A549 (cell line): ENCODE results near the gene CCDC77. TPM values are rescaled to one million over a fixed set of nuclear protein-coding genes. Genes with fewer than 3 reads are reported as not detected.

Experiments
- ATAC-seq, 2 experiments: fragments of 200-7000 bp in 1 of 2; fragments of >200 bp in 1 of 2; cut with Nextera tagmentation in 1 of 2; cut with Tn5 transposase in 1 of 2; 3 replicates each; pipeline versions ENCODE4 v1.8.0 to v1.9.1; 2018 to 2020; ENCODE audit warnings: mild to moderate bottlenecking in 1 of 2, moderate library complexity in 1 of 2
- CTCF ChIA-PET: fragments of 300-600 bp; sonication (Branson Sonifier 250); formaldehyde crosslinking; extraction: SDS; loops from one replicate; lab custom pipeline; 2021; ENCODE audit warnings: antibody characterized with exemption, inconsistent platforms; lab: Yijun Ruan, JAX
- POLR2A ChIA-PET: fragments of 350-600 bp; formaldehyde crosslinking; extraction: SDS; loops from one replicate; lab custom pipeline; 2021; ENCODE audit warnings: antibody characterized with exemption, inconsistent platforms; lab: Yijun Ruan, JAX
- DNase-seq, 2 experiments: peaks; one replicate each; pipeline versions ENCODE4 v3.0.0 to v3.0.0-alpha.2; 2011 to 2016; ENCODE audit warnings: low read depth in 1 of 2, low spot score in 1 of 2
- FAIRE-seq: peaks from 2 replicates; lab custom pipeline; 2011; peaks lifted over from hg19 to GRCh38; lab: Jason Lieb, UNC
- H3K27ac ChIP-seq, 2 experiments: fragments of >200 bp; sonication (Bioruptor Twin); formaldehyde crosslinking; 3 replicates each; pipeline ENCODE4 v1.5.1; 2016 to 2017
- H3K4me1 ChIP-seq: fragments of >200 bp; sonication (Bioruptor Twin); formaldehyde crosslinking; 3 replicates; pipeline ENCODE4 v1.6.1; 2016
- H3K4me2 ChIP-seq: fragments of >200 bp; sonication (Bioruptor Twin); formaldehyde crosslinking; 3 replicates; pipeline ENCODE4 v1.6.1; 2016
- H3K4me3 ChIP-seq: fragments of >200 bp; sonication (Bioruptor Twin); formaldehyde crosslinking; 3 replicates; pipeline ENCODE4 v1.5.1; 2016
- H3K9me3 ChIP-seq: fragments of >200 bp; sonication (Bioruptor Twin); formaldehyde crosslinking; 3 replicates; pipeline ENCODE4 v1.6.1; 2016
- BHLHE40 ChIP-seq: IDR thresholded peaks from 2 replicates; pipeline ENCODE4 v1.6.1; 2012; ENCODE audit warnings: low read depth, low read length, inconsistent platforms
- CBX2 ChIP-seq: fragments of 200-600 bp; sonication (generic); IDR thresholded peaks from 2 replicates; pipeline ENCODE4 v1.6.1; 2016; ENCODE audit warnings: low read depth, mild to moderate bottlenecking, borderline replicate concordance
- CEBPB ChIP-seq, 2 experiments: fragments of >200 bp in 1 of 2; sonication (Bioruptor Twin) in 1 of 2; formaldehyde crosslinking in 1 of 2; IDR thresholded peaks; 2 replicates each; pipeline ENCODE4 v1.6.1; 2012 to 2016
- ELK1 ChIP-seq: fragments of 150-350 bp; IDR thresholded peaks from 2 replicates; pipeline ENCODE4 v1.6.1; 2014; ENCODE audit warnings: low read depth, mild to moderate bottlenecking, low read length
- EP300 ChIP-seq, 2 experiments: fragments of >200 bp; sonication (Bioruptor Twin); formaldehyde crosslinking; IDR thresholded peaks; 2 replicates in 1 of 2; 3 replicates in 1 of 2; pipeline ENCODE4 v1.6.1; 2016 to 2017
- FOSL2 ChIP-seq, 2 experiments: fragments of 450-650 bp in 1 of 2; fragments of >200 bp in 1 of 2; sonication (Bioruptor Twin) in 1 of 2; formaldehyde crosslinking; IDR thresholded peaks; 2 replicates each; pipeline versions ENCODE4 v1.5.0 to v1.6.1; 2016 to 2020; ENCODE audit warnings: mild to moderate bottlenecking in 1 of 2, moderate library complexity in 1 of 2
- FOXS1 ChIP-seq: fragments of 250-450 bp; sonication (Bioruptor Pico); IDR thresholded peaks from 2 replicates; pipeline ENCODE4 v1.5.0; 2020; ENCODE audit warnings: mild to moderate bottlenecking, moderate library complexity
- HDAC2 ChIP-seq: fragments of 200-600 bp; sonication (generic); IDR thresholded peaks from 2 replicates; pipeline ENCODE4 v1.6.1; 2016
- HES2 ChIP-seq: fragments of >200 bp; sonication (Bioruptor Twin); formaldehyde crosslinking; IDR thresholded peaks from 2 replicates; pipeline ENCODE4 v1.6.1; 2016
- HMGXB4 ChIP-seq: fragments of 250-450 bp; sonication (Bioruptor Pico); IDR thresholded peaks from 2 replicates; pipeline ENCODE4 v1.5.0; 2021; ENCODE audit warnings: mild to moderate bottlenecking, moderate library complexity, borderline replicate concordance
- JUN ChIP-seq, 2 experiments: fragments of >200 bp; sonication (Bioruptor Twin); formaldehyde crosslinking; IDR thresholded peaks; 2 replicates in 1 of 2; 3 replicates in 1 of 2; pipeline ENCODE4 v1.6.1; 2016 to 2017
- KDM1A ChIP-seq: fragments of 200-600 bp; sonication (generic); IDR thresholded peaks from 2 replicates; pipeline ENCODE4 v1.6.1; 2016; ENCODE audit warnings: low read depth, mild to moderate bottlenecking
- KDM5A ChIP-seq: fragments of 200-600 bp; sonication (generic); IDR thresholded peaks from 2 replicates; pipeline ENCODE4 v1.6.1; 2016; ENCODE audit warnings: antibody characterized with exemption, mild to moderate bottlenecking
- MAFK ChIP-seq: fragments of 450-650 bp; IDR thresholded peaks from 2 replicates; pipeline ENCODE4 v1.6.1; 2014; ENCODE audit not compliant: partially characterized antibody
- NFE2L2 ChIP-seq: fragments of 150-350 bp; conservative IDR thresholded peaks from 2 replicates; pipeline ENCODE4 v1.6.1; 2014; ENCODE audit warnings: low read length
- PBX3 ChIP-seq: IDR thresholded peaks from 2 replicates; pipeline ENCODE4 v1.6.1; 2012
- SMC3 ChIP-seq: fragments of >200 bp; sonication (Bioruptor Twin); formaldehyde crosslinking; IDR thresholded peaks from 3 replicates; pipeline ENCODE4 v1.6.1; 2018; ENCODE audit warnings: inconsistent platforms
- SREBF2 ChIP-seq: fragments of 450-650 bp; IDR thresholded peaks from 2 replicates; pipeline ENCODE4 v1.6.1; 2014; ENCODE audit warnings: mild to moderate bottlenecking, moderate library complexity
- TFCP2L1 ChIP-seq: fragments of 250-450 bp; sonication (Bioruptor Pico); IDR thresholded peaks from 2 replicates; pipeline ENCODE4 v1.5.0; 2021; ENCODE audit warnings: mild to moderate bottlenecking
- ZC3H11A ChIP-seq: fragments of 450-650 bp; IDR thresholded peaks from 2 replicates; pipeline ENCODE4 v1.6.1; 2014; ENCODE audit warnings: antibody characterized with exemption, mild to moderate bottlenecking
- ZFP36 ChIP-seq: fragments of 450-650 bp; IDR thresholded peaks from 2 replicates; pipeline ENCODE4 v1.6.1; 2014; ENCODE audit warnings: borderline replicate concordance; ENCODE audit not compliant: partially characterized antibody
- ZNF302 ChIP-seq: fragments of 250-450 bp; sonication (Bioruptor Pico); IDR thresholded peaks from 2 replicates; pipeline ENCODE4 v1.9.0; 2021; ENCODE audit warnings: inconsistent platforms, mild to moderate bottlenecking, moderate library complexity
- WGBS: methylation state at CpG from one replicate; pipeline ENCODE4 v1.1.6; 2017; ENCODE audit errors: missing lambda C conversion rate; 5-methylcytosine and 5-hydroxymethylcytosine counted together
- polyA plus RNA-seq, 4 experiments: library from polyadenylated mRNA; depleted of rRNA in 3 of 4; stranded (reverse); fragments of >200 nt; fragmentation: RNase III in 1 of 4; extraction: RNeasy Plus Mini Kit Qiagen cat#74134 plus additional on column Dnase treatment in 1 of 4; gene quantifications; 2 replicates in 3 of 4; 3 replicates in 1 of 4; pipeline ENCODE4 v1.2.3, GENCODE V29; 2011 to 2017

The CCDC77 gene
- polyA plus RNA-seq, 2 of the 4 experiments (the other 2 are of a cell fraction) = 15.4 to 23.1 TPM

- TF ChIP-seq CEBPB (IDR thresholded peaks at IDR 0.05) (no peak), CBX2 (no peak), SREBF2 (no peak), EP300 (IDR thresholded peaks at IDR 0.05) (no peak)
- TF ChIP-seq, all 56 proteins: peak for 0
- FAIRE-seq (no peak), DNase-seq (no peak), ATAC-seq (no peak)
- Histone ChIP-seq H3K27ac (no peak overlapping the region), H3K4me1 (peaks cover 25% of the 10 kb centered on the region; the same call in 2 of the 3 replicates), H3K4me2 (peak overlapping the region; percentile 91), H3K4me3 (peak overlapping the region; percentile 79; the same call in 1 of the 3 replicates), H3K9me3 (no peaks in the 10 kb centered on the region)
- POLR2A ChIA-PET = no interaction called here
- 62% methylated on average over 4 of the region's 4 CpGs for WGBS
- CTCF ChIA-PET = interaction anchor here (1.0 kb wide), 1 partner anchor 9 kb away, joined by 3 read pairs; no protein-coding TSS in a partner anchor
Observed at GRCh38 chr12:386651-387050, 14.8 kb upstream of the CCDC77 start.

- no peak for DNase-seq
- Histone ChIP-seq H3K4me3 (peak overlapping the region; percentile 79), H3K27ac (peak overlapping the region; percentile 90 to 97; a peak in 5 of 6 replicates), H3K9me3 (no peaks in the 10 kb centered on the region), H3K4me1 (peaks cover 25% of the 10 kb centered on the region; the same call in 2 of the 3 replicates), H3K4me2 (peak overlapping the region; percentile 91)
- POLR2A ChIA-PET = no interaction called here
- ATAC-seq = no peak
- FAIRE-seq = no peak
- TF ChIP-seq NFE2L2 (no peak), ZFP36 (no peak), SMC3 (no peak)
- 6% methylated on average over 2 of the region's 2 CpGs for WGBS
- CTCF ChIA-PET = interaction anchor here (1.1 to 2.8 kb wide), 2 partner anchors 14 to 35 kb away, joined by 3 to 9 read pairs; partner anchors contain the start of gene CCDC77
Observed at GRCh38 chr12:388012-388411, 13.4 kb upstream of the CCDC77 start.

GRCh38 chr12:388541-389141 lies 12.8 kb upstream of the CCDC77 start:
- DNase-seq (peak; percentile 33 to 37), FAIRE-seq (peak; percentile 65), ATAC-seq (peak; percentile 52 to 63)
- ChIA-PET CTCF (interaction anchor here (0.7 to 2.8 kb wide), 5 partner anchors 13 to 512 kb away, joined by 3 to 9 read pairs (median 3); partner anchors contain the start of gene CCDC77), POLR2A (interaction anchor here (0.8 to 1.8 kb wide), 3 partner anchors 11 to 18 kb away, joined by 5 to 23 read pairs (median 19); partner anchors contain the start of gene CCDC77)
- TF ChIP-seq KDM5A = peak; percentile 80
- TF ChIP-seq BHLHE40 = no peak
- TF ChIP-seq SREBF2 = no peak
- 0 out of 2 replicates have a peak, but pooled peaks have one; percentile 15 for TF ChIP-seq HDAC2
- peak; percentile 41; the same call in 1 of the 2 replicates for TF ChIP-seq TFCP2L1
- 0 out of 5 replicates have a peak, but pooled peaks of 1 of the 2 experiments have one; percentile 2 for TF ChIP-seq JUN (IDR thresholded peaks at IDR 0.05)
- H3K4me2 ChIP-seq = peak overlapping the region; percentile 91
- H3K9me3 ChIP-seq = no peaks in the 10 kb centered on the region
- peaks cover 25% of the 10 kb centered on the region; the same call in 2 of the 3 replicates for H3K4me1 ChIP-seq
- 3% methylated on average over 16 of the region's 35 CpGs for WGBS
- H3K4me3 ChIP-seq = peak overlapping the region; percentile 79
- peak overlapping the region; percentile 90 to 97 for H3K27ac ChIP-seq

GRCh38 chr12:389142-390096 lies 12.0 kb upstream of the CCDC77 start, which contains the start of gene KDM5A:
Gene KDM5A (minus strand): TSS chr12:389320. CDS start chr12:389091, 229 bp downstream.
- FAIRE-seq = no peak
- Histone ChIP-seq H3K4me3 (peak within 1 kb of the TSS; percentile 79), H3K4me1 (peaks cover 25% of the 10 kb centered on the region; the same call in 2 of the 3 replicates), H3K27ac (peak within 1 kb of the TSS; percentile 90 to 97), H3K4me2 (peak within 1 kb of the TSS; percentile 91), H3K9me3 (no peaks in the 10 kb centered on the region)
- peak; percentile 92 to 97 for DNase-seq
- POLR2A ChIA-PET = interaction anchor here (0.8 to 1.8 kb wide), 3 partner anchors 10 to 17 kb away, joined by 5 to 23 read pairs (median 19); partner anchors contain the start of gene CCDC77
- WGBS = 5% methylated on average over 40 of the region's 53 CpGs
- ATAC-seq = peak; percentile 97 to 98
- CTCF ChIA-PET = interaction anchor here (0.5 to 2.8 kb wide), 7 partner anchors 12 to 511 kb away, joined by 3 to 9 read pairs (median 3); partner anchors contain the start of gene CCDC77
- TF ChIP-seq FOSL2 (IDR thresholded peaks at IDR 0.05) (no peak), FOSL2 (CRISPR knock-in tag; IDR thresholded peaks at IDR 0.05) (no peak), HES2 (no peak), CBX2 (no peak), FOXS1 (0 out of 2 replicates have a peak, but pooled peaks have one; percentile 48), HMGXB4 (CRISPR knock-in tag) (0 out of 2 replicates have a peak, but pooled peaks have one; percentile 60), KDM1A (no peak), ELK1 (no peak), PBX3 (peak; percentile 95), ZC3H11A (no peak), ZNF302 (CRISPR knock-in tag) (no peak), MAFK (no peak)
